ENCODE measurements around the gene AHCYL2. TPM values are rescaled to one million over a fixed set of nuclear protein-coding genes. Genes with fewer than 3 reads are reported as not detected.
"Not testable (repeated sequence)": the region's sequence is repeated elsewhere in the genome, so short reads cannot be mapped to it uniquely, and the experiment has no call there.

AHCYL2 gene
- total RNA-seq, 1 donor from 2014 or later, result 14.0 TPM

DNA sequence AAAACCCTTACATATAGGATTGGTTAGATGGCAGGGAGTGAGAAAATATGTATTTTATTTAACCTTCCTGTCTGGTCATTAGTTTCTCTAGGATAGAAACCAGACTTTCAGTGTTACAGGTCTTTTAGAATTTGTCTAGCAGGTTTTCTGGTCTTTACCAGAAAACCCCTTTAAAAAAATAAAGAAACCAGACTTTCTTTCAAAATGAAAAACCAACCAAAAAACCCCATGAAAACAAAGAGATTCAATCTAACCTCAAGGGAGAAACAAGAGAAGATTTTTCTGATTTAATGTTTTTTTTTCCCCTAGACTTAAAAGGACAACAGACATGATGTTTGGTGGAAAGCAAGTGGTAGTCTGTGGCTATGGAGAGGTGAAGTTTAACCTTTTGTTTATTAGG, 180.7 kb downstream of the AHCYL2 start:
- intact Hi-C loops (cut with micrococcal nuclease), result no loop called here

DNA sequence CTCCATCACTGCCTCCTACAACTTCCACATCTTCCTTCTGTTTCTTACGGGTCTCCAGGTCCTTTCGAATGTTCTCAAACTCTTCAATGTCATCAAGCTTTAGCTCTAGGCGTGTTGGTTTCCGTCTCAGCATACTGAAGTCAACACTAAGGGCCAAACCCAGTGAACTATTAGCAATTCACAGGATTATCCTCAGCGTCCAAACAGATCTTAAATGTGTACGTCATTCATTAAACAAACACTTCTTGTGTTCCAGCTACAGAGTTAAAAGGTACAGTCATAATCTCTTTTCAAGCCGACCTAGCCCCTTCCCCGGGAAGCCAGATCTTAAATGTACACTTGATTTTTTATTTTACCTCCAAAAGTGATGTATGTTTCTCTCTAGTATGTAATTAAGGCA, 185.4 kb downstream of the AHCYL2 start:
- intact Hi-C loops (cut with micrococcal nuclease), result not testable (repeated sequence)

DNA sequence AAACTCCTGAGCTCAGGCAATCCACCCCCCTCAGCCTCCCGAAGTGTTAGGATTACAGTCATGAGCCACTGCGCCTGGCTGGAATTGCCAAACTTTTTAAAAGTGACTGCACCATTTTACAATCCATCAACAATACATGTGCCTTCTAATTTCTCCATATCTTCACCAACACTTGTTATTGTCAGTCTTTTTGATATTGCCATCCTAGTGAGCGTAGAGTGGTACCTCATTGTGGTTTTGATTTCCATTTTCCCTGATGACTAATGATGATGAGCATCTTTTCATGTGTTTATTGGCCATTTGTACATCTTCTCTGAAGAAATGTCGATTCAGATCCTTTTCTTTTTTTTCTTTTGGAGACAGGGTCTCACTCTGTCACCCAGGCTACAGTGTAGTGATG, 187.7 kb downstream of the AHCYL2 start:
- intact Hi-C loops (cut with micrococcal nuclease), result no loop called here

DNA sequence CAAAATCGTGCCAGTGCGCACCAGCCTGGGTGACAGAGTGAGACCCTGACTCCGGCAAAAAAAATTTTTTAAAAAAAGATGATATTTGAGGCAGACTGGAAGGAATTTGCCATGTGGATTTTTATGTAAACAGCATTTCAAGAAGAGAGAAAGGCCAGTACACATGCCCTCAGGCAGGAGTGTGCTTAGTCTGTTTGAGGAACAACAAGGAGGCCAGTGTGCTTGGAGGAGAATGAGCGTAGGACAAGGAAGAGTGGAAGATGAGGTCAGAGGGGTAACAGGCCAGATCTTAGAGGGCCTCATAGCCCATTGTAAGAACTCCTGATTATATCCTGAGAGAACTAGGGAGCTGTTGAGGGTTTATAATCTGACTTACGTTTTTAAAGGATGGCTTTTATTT, 192.2 kb downstream of the AHCYL2 start:
- intact Hi-C loops (cut with micrococcal nuclease), result no loop called here

DNA sequence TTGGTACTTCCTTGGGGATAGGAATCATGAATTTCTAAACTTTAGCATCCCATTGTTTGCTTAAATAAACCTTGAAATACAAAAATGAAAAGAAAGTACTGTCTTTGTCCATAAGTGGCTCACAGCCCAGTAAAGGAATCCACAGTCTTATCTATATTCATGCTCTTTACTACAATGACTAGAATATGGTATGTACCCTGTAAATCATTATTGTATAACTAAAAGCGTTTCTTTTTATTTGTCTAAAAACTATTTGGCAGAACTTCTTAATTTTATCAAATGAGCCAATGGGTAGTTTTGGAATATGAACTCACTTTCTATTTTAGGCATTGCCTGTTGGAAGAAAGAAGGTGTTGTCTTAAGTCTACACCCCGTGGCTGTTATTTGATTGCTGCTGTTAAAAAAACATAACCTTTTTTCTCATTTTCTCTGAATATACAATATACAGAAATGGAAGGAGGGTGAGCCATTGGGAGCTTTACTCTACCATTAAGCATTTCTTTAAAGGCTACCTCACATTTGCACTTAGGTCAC, 197.0 kb downstream of the AHCYL2 start:
- intact Hi-C loops (cut with micrococcal nuclease), result no loop called here

DNA sequence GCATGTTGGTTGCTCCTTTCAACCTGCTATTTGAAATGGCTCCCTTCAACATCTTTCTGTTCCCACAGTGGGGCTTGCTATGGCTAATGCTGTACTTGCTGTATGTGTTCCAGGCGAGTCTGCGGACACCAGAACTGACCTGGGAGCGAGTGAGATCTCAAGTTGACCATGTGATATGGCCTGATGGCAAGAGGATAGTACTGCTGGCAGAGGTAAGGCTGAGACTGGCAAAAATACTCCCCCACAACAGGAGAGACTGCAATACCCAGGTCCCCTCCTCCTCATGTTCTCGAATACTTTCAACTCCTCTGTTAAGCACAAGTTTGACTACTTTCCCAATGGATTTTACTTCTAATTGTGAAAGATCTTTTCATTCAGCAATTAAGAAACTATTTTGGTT, 197.9 kb downstream of the AHCYL2 start:
- intact Hi-C loops (cut with micrococcal nuclease), result no loop called here

DNA sequence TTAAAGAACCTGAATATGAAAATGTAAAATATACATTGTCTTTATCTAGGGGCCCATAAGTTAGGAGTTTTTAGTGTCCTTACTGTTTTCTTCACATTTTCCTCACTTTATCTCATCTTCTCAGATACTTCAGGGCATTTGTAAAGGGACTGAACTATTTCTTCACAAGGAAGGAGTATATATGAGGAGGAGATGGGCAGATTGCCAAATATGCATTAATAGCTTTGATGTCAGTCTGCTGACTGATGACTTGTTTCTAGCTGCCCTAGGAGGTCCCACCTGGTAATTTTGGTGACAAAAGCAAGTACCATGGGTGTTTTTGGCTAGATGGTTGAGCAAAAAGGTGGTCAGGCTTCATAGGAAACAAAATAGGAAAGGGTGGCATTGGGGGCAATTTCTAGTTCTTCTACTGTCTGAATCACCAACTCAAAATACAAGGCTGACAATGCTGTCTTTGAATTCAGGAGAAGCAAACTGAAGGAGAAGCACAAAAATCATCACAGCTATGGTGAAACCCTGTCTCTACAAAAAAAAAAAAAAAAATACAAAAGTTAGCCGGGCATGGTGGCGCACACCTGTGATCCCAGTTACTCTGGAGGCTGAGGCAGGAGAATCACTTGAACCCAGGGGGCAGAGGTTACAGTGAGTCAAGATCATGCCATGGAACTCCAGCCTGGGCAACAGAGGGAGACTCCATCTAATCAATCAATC, 199.0 kb downstream of the AHCYL2 start:
- intact Hi-C loops (cut with micrococcal nuclease), result no loop called here

DNA sequence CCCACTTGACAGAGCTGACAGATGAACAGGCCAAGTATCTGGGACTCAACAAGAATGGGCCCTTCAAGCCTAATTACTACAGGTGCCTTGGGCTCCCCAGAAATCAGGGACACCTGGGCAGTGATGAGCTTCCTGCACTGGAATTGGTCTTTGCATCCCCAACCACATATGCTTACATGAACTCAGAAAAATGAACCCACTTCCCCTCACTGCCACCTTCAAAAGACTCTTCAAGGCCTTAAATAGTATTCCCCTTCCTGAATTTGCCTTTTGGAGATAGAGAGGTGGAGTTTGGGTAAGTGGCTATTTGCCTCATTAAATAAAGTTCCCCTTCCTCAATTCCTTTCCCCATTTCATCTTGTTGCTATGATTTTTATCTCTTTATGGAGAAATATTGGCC, 201.7 kb downstream of the AHCYL2 start:
- intact Hi-C loops (cut with micrococcal nuclease), result no loop called here

DNA sequence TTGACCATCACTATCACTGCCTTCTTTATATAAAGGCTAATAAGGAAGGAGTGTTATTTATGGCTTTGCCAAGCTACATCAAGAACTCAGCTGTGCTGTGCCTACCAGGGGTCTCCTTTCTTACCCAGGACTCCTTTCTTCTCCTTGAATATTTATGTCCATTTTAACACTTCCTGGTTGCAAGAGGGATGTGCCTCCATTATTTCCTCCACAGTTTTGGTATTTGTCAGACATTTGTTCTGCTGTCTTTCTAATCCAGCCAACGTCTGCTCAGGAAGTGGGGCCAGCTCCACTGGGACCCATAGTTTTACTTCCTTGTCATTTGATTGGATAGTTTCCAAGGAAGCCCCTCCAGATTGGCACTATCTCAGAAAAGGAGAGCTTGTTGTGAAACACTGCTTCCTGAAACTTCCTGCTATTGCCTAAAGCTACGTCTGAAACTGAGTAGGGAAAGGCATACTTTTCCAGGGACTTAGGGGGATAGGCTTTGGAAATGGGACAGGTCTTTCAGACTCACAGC, 202.8 kb downstream of the AHCYL2 start:
- intact Hi-C loops (cut with micrococcal nuclease), result no loop called here

DNA sequence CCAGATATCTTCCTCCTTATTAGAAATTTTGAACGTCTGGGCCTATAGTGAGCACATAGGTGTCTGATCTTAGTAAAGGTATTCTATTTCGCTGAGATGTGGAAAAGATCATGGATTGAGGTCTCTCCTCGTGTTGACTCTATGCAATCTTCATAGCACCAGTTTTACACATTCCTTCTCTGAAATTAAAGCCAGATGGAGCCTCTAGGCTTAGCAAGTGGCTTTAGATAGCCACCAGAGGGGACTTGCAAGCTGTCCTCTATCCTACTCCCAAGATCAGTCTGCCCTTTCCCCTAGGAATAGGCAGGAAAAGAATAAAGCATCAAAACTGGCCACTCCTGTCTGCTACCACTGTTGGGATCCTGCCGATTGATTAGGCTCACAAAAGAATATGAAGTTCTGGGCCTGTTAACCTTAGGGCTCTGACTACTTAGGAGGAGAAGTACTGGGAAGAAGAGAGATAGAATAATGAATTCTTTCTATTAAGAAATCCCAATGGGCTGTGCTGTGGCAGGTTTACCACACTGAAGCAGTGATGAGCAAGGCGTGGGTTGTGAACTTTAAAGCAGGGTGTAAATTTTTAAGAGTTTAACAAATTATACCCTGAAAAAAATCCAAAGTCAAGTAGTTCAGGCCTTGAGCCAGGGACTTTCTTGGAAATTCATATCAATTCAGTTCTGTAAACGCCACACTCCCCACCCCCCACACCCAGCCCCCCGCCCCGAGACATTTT, 207.2 kb downstream of the AHCYL2 start:
- intact Hi-C loops (cut with micrococcal nuclease), result loop anchor here (2.0 to 10.0 kb wide), 3 partner anchors 71 to 523 kb away; partner anchors contain the start of genes NRF1, SMKR1 and UBE2H

DNA sequence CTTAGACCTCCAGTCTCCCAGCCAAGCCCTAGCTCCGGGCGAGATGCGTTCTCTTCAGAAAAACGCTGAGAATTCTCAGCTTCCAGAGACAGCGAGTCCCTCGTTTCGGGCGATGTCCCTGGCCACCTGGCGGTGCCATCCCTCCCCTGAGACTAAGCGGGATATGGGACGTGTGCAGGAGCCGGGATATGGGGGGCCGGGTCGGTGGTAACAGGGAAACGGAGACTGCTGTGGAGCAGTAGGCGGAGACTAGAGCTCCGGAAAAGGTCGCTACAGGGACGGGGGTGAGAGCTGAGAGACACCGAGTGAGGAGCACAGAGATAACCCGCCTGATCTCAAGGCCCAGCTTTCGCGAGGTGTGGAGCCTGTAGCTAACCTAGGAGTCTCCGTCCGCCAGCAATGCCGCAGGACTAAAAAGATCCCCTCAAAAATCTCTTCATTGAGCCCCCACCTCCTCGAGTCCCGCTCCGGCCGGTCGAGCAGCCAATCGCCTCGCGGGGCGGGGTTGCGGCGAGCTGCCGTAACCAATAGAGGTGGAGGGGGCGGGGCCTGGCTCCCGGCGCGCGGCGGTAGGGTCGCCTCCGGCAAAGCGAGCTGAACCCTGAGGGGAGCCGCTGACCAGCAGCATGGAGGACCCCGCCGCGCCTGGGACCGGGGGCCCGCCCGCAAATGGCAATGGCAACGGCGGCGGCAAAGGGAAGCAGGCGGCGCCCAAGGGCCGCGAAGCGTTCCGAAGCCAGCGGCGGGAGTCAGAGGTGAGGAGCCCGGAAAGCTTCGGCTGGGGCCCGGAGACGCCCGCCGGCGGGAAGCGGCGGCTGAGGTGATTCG, 209.2 kb downstream of the AHCYL2 start, which contains the start of gene STRIP2:
STRIP2 (plus strand) TSS at position 586 of the 828 bp plus-strand sequence; CDS start at position 627, 41 bp downstream.
- intact Hi-C loops (cut with micrococcal nuclease), result loop anchor here (1.0 to 10.0 kb wide), 6 partner anchors 66 to 521 kb away; partner anchors contain the start of genes NRF1, SMKR1 and UBE2H

DNA sequence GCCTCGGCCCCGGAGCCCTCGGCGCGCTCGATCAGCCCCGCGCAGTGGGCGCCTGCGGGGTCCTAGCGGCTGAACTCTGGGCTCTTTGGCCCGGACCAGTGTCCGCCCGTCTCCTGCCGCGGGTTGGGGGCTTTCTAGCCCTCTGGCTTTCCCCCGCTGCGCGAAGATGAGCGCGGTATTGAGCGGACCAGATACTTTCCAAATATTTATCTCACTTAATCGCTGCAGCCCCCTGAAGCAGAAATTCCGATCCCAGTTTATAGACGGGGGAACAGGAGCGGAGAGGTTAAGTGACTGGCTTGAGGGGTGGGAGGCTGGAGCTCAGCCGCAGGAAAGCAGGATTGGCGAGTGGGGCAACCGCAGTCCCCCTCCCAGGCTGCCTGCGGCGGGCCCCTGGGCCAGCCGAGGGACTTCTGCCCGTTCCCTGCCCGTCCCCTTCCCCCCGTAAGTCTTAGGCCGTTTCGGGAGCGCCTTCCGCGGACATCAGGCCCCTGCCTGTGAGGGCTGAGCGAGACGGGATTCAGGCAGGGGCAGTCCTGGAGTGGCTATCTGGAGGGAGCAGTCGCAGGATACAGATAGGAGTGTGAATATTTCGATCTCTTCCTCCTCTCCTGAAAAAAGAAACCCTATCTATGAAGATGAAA, 210.0 kb downstream of the AHCYL2 start:
- intact Hi-C loops (cut with micrococcal nuclease), result loop anchor here (1.0 to 10.0 kb wide), 5 partner anchors 66 to 520 kb away; partner anchors contain the start of genes NRF1 and UBE2H

DNA sequence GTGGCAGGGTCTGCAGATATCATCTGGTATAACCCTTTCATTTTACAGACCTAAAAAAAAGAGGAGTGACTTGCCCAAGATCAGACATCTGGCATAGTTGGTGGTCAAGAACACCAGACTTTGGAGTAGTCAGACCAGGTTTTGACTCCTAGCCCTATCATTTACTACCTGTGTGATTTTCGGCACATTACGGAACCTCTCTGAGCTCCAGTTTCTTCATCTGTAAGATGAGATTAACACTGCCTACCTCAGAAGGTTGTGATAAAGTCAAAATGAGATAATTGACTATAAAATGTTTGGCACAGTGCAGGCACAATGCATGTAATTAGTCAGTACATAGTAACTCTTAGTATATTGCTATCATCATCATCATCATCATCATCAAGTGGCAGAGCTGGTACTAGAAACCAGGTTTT, 210.6 kb downstream of the AHCYL2 start:
- intact Hi-C loops (cut with micrococcal nuclease), result loop anchor here (10.0 kb wide), 1 partner anchor 519 kb away; the partner anchor contains the start of gene UBE2H

DNA sequence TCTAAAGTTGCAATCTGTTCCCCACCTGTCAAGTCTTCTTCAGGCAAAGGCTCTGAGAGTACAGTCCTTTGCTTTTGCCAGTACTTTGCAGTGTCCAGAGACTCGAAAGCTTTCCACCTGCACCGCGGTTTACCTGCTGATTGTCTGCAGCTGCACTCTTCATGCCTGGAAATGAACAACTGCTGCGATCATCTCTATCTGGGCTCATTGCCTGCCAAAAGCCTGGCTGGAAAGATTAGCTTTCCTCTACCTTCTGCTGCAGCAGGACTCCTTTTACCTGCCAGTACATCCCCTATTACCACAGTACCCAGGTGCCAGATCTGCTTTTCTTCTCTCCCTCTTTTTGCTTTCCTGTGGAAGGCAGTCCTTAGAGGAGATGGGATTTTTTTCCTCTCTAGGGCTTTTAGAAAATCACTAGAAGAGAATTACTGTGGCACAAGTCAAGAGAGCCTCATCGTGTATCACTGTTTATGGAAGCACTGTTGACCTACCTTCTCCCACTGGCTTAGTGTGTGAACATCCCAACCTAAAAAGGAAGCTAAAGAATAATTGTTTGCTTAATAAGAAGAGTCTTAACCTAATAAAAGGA, 211.6 kb downstream of the AHCYL2 start:
- intact Hi-C loops (cut with micrococcal nuclease), result loop anchor here (10.0 kb wide), 1 partner anchor 518 kb away; the partner anchor contains the start of gene UBE2H

DNA sequence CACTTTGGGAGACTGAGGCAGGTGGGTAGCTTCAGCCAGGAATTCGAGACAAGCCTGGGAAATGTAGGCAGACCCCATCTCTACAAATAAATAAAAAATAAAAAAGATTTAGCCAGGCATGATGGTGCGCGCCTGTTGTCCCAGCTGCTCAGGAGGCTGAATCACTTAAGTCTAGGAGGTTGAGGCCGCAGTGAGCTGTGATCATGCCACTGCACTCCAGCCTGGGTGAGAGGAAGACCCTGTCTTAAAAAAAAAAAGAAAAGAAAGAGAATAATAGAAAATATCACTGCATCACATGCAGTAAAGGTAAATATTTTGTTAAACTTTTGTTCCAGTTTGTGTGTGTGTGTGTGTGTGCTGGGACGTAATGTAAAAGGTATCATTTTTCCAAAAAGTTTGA, 212.4 kb downstream of the AHCYL2 start:
- intact Hi-C loops (cut with micrococcal nuclease), result loop anchor here (10.0 kb wide), 1 partner anchor 518 kb away; the partner anchor contains the start of gene UBE2H

DNA sequence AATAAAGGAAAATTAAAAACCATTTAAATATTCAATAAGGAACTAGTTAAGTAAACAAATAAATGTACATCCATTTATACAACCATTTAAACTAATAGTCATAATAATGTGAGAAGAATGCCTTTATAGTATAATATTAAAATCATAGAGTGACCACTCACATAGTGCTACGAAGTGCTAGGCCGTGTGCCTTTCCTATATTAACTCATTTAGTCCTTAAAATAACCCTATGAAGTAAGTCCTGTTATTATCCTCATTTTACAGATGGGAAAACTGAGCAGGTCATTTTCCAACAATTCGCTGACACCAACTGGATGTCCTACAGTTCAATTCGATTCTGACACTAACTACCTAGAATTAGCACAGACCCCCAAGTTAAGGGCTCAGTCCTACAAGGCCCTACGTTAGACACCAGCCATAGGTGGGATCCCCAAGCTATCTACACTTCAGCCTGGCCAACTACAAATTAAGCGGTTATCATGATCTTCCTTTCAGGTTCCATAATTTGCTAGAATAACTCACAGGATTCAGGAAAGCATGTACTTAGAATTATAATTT, 213.5 kb downstream of the AHCYL2 start:
- intact Hi-C loops (cut with micrococcal nuclease), result loop anchor here (10.0 kb wide), 1 partner anchor 516 kb away; the partner anchor contains the start of gene UBE2H

DNA sequence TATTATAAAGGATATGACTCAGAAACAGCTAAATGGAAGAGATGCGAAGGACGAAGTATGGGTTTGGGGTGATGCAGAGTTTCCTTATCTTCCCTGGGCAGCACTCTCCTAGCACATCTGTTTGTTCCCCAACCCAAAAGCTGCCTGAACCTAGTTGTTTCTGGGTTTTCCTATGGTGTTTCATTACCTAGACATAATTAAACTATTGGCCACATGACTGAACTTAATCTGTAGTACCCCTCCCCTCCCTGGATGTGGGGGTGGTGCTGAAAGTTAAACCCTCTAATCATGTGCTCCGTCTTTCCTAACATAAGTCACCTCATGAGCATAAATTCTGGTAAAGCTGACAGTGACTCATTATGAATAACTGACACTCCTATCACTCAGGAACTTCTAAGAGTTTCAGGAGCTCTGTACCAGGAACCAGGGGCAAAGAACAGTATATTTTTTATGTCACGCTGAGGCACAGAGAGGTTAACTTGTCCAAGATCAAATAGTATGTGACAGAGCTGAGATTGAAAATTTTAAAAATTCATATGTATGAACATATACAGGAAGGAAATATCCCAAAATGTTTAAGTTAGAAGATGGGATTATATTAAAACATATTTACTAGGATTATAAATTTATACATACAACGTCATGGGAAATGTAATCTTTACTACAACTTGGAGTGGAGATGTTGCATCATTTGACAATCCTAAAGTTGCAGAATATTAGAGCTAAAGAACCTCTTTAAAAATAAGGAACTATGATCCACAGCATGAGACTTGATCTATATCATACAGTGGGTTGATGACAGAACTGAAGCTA, 214.2 kb downstream of the AHCYL2 start:
- intact Hi-C loops (cut with micrococcal nuclease), result loop anchor here (10.0 kb wide), 1 partner anchor 516 kb away; the partner anchor contains the start of gene UBE2H

DNA sequence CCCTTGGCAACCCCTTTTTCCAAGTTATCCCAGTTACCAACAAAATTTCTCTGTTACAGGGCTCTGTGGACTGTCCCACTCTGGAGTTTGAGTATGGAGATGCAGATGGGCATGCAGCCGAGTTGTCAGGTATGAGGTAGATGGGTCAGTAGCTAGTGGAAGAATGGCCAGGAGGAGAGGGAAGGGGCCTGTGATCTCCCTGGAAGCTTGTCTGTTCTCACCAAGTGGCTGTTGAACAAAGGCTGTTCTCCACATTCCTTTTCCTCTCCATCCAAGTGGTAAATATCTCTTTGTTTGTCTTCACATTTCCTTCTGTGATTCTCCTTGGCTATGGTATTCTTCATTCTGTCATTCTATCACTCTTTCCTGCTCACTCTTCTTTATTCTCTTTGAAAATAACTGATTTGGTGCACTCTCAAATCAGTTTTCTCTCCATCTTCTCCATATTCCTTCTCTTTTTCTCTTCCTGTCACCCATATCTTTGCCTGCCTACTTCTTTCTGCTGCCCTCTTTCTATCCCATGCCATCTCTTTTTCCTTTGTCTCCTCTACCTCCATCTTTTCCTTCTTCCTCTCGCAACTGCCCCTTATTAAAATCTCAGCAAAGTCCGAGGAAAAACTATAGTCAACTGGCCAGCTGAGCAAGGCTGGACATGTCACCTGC, 215.3 kb downstream of the AHCYL2 start:
- intact Hi-C loops (cut with micrococcal nuclease), result loop anchor here (10.0 kb wide), 1 partner anchor 515 kb away; the partner anchor contains the start of gene UBE2H

Measured in T-helper 2 cell treated with Interferon-gamma antibody and Interleukin-4, amounts not matched to agents 100 ng/mL and 5 ng/mL, for 36 hours (primary cell).